Lower leg skin (tissue), 4 donors: ENCODE data around the gene FAM120A. TPM values are rescaled to one million over a fixed set of nuclear protein-coding genes. Genes with fewer than 3 reads are reported as not detected.

Experiments used
- DNase-seq, 2 donors: peaks; one replicate each; pipeline ENCODE4 v3.0.0-alpha.2; 2019; ENCODE audit warnings: low spot score in 2 of 2
- H3K4me3 ChIP-seq: fragments of 200-600 bp; sonication (generic); 2 replicates; pipeline ENCODE4 v1.5.1; 2017; ENCODE audit warnings: mild to moderate bottlenecking, low read depth; ENCODE audit not compliant: poor library complexity, severe bottlenecking
- CTCF ChIP-seq, 3 donors: fragments of 450-650 bp; IDR thresholded peaks; one replicate each; pipeline ENCODE4 v1.5.1; 2016; ENCODE audit warnings: antibody characterized with exemption in 3 of 3, mild to moderate bottlenecking in 3 of 3, moderate library complexity in 2 of 3
- POLR2A ChIP-seq, 2 donors: fragments of 450-650 bp; IDR thresholded peaks; one replicate each; pipeline ENCODE4 v1.6.1; 2016 to 2017; ENCODE audit warnings: antibody characterized with exemption in 2 of 2, mild to moderate bottlenecking in 1 of 2, moderate library complexity in 1 of 2
- WGBS, 2 donors: methylation state at CpG; one replicate each; pipeline ENCODE4 v1.1.5; 2018; 5-methylcytosine and 5-hydroxymethylcytosine counted together
- intact Hi-C: fragments of 100-400 bp; cut with DNase I; formaldehyde crosslinking; loops from one replicate; pipeline ENCODE4 v1.15.0; 2023; ENCODE audit warnings: low total_unique reads
- total RNA-seq, 4 donors: library from RNA; depleted of rRNA; stranded (reverse); fragments of >200 nt; gene quantifications; one replicate each; pipeline ENCODE4 v1.1.0, GENCODE V29; 2016

FAM120A gene
- total RNA-seq, 4 donors from 2014 or later = 58.1 to 80.5 (median 65.0) TPM

DNA sequence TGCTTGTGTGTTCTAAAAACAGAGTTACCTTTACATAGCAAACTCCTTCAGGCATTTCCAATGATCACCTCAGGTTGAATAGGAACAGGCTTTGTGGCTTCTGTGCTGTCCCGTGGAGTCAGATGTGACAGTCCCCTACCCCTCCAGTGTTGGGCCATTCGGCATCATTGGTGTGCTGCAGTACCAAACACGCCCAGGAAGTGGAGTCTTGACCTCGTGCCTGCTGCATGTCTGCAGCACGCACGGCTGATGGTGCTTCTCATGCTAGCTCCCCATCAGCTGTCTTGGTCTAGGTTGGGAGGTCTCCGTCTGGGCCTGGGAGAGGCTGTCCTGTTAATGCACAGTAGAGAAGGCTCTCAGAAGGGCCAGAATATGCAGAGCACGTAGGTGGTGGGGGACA lies 82.4 kb downstream of the FAM120A start:
- TF ChIP-seq CTCF (IDR thresholded peaks at IDR 0.05) = no peak
- TF ChIP-seq POLR2A (IDR thresholded peaks at IDR 0.05) = no peak
- no peak for DNase-seq
- intact Hi-C loops = no loop called here
- WGBS, 2 donors = 90 to 95% methylated on average over 8 of the region's 8 CpGs
- no peak overlapping the region for H3K4me3 ChIP-seq

DNA sequence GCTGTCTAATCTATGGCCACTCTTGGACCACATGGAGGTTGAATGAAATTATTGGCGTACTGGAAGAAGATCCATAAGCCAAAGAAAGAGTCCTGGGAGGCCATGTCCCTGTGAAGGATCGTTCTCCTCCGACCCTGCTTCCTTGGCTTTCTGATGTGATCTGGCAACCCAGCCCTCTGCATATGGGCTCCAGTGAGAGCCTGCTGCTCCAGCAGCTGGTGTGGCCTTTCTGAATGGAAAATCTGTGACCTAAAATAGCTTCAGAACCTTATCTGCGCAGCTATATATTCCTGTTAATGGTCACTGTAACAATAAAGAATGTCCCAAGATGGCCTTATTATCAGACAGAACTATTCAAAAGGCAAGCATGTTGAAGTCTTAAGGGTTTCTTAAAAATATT lies 84.7 kb downstream of the FAM120A start:
- no peak overlapping the region for H3K4me3 ChIP-seq
- DNase-seq = no peak
- TF ChIP-seq POLR2A (IDR thresholded peaks at IDR 0.05) (no peak), CTCF (IDR thresholded peaks at IDR 0.05) (no peak)
- WGBS, 2 donors = 87 to 94% methylated on average over 4 of the region's 4 CpGs
- intact Hi-C loops = no loop called here

DNA sequence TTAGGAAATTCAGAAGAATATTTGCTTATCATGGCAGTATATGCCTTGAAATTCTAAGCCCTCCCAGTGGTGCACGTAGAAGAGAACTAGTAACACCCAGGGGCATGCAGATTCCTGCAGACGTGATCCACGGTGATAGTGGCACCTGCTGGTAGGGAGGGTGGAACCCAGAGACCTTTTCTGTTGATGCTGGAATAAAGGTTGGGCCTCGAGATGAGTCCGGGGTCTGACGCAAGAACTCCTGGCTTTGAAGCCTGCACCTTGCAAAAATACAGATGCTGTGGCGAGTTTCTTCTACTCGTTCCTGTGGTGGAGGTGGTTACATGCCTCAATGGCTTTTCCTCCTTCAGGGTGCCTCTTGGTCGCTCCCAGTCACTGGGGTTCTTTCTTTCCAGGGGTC lies 85.4 kb downstream of the FAM120A start:
- DNase-seq = no peak
- H3K4me3 ChIP-seq = no peak overlapping the region
- 60 to 72% methylated on average over 9 of the region's 9 CpGs for WGBS, 2 donors
- intact Hi-C loops = no loop called here
- TF ChIP-seq POLR2A (IDR thresholded peaks at IDR 0.05) (no peak), CTCF (IDR thresholded peaks at IDR 0.05) (no peak)

- TF ChIP-seq POLR2A (IDR thresholded peaks at IDR 0.05) = no peak
- no peak for TF ChIP-seq CTCF (IDR thresholded peaks at IDR 0.05)
- no peak for DNase-seq
- 90 to 92% methylated on average over 8 of the region's 8 CpGs for WGBS, 2 donors
- H3K4me3 ChIP-seq = no peak overlapping the region
- intact Hi-C loops = no loop called here
Observed at GRCh38 chr9:93540305-93540704, 88.8 kb downstream of the FAM120A start.

GRCh38 chr9:93541005-93541404 lies 89.5 kb downstream of the FAM120A start:
- TF ChIP-seq CTCF (IDR thresholded peaks at IDR 0.05) (no peak), POLR2A (IDR thresholded peaks at IDR 0.05) (no peak)
- 59 to 64% methylated on average over 4 of the region's 4 CpGs for WGBS, 2 donors
- no peak overlapping the region for H3K4me3 ChIP-seq
- intact Hi-C loops = no loop called here
- DNase-seq = no peak

DNA sequence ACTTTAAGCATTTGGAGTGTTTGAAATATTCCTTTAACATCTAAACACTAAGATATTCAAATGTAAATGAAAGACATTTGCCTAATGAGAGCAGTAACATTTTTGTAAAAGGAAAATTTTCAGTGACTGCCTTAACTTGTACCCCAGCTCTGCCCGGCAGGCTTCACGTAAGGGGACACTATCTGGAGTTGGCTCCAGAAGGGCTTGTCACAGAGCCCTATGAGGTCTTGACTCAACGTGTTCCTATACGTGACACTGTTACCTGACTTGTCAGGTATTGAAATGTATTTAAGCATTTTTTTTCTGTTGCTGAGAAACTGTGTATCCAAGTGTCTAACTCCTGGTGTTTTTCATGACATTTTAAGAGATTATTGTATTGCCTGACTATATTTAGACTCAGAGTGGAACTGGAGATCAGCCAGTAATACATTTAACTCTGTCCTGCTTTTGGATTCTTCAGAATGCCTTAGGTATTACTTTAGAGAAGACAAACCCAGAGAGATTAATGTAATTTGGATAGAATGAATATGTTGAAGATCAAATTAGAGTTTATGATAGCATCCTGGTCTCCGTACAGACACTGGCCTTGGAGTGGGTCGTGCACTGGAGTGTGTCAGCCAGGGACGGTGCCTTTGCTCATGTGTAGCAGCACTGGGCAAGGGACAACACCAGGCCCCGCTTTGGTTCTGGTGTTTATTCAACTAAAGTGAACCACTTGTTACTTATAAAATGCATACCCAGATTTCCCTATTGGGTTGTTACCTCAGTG lies 90.3 kb downstream of the FAM120A start:
- intact Hi-C loops = no loop called here
- WGBS, 2 donors = 62 to 65% methylated on average over 8 of the region's 8 CpGs
- H3K4me3 ChIP-seq = no peak overlapping the region
- DNase-seq = no peak
- TF ChIP-seq POLR2A (IDR thresholded peaks at IDR 0.05) (no peak), CTCF (IDR thresholded peaks at IDR 0.05) (no peak)
